Measurements from ENCODE around the gene DDX6. TPM values are rescaled to one million over a fixed set of nuclear protein-coding genes. Genes with fewer than 3 reads are reported as not detected.

DDX6 gene
- total RNA-seq, 1 donor from 2014 or later: 131 TPM

- DNase-seq: no peak
Observed at GRCh38 chr11:118699506-118700220, 91.3 kb downstream of the DDX6 start.

Other genes starting within 250 kb of the DDX6 start
- gene IFT46, start 225.2 kb downstream of the DDX6 start, total RNA-seq: 18.7 and 23.3 TPM in 2 replicates
- gene ARCN1, start 218.8 kb downstream of the DDX6 start, total RNA-seq: 102 and 180 TPM in 2 replicates
- gene PHLDB1, start 183.5 kb downstream of the DDX6 start, total RNA-seq: 38.8 and 47.8 TPM in 2 replicates
- gene TREH, start 111.5 kb downstream of the DDX6 start, total RNA-seq: not detected in 2 replicates
- not detected in 2 replicates for gene CXCR5, start 92.7 kb upstream of the DDX6 start, total RNA-seq
- gene BCL9L, start 134.8 kb upstream of the DDX6 start, total RNA-seq: 7.1 and 18.8 TPM in 2 replicates
- not detected in 2 replicates for gene UPK2, start 165.1 kb upstream of the DDX6 start, total RNA-seq
- gene FOXR1, start 180.6 kb upstream of the DDX6 start, total RNA-seq: not detected in 2 replicates
- gene CENATAC, start 207.0 kb upstream of the DDX6 start, total RNA-seq: 9.7 and 21.6 TPM in 2 replicates
- gene RPS25, start 227.2 kb upstream of the DDX6 start, total RNA-seq: 1,092 and 1,791 TPM in 2 replicates
- 90.2 and 116 TPM in 2 replicates for gene TRAPPC4, start 227.6 kb upstream of the DDX6 start, total RNA-seq
- 18.4 and 27.3 TPM in 2 replicates for gene SLC37A4, start 239.7 kb upstream of the DDX6 start, total RNA-seq